GM19328 (cell line): ENCODE results near the gene MIEF1.

ENCODE experiments used
- ATAC-seq: cut with Tn5 transposase; IDR thresholded peaks from one replicate; pipeline ENCODE4 v1.9.1; 2021; ENCODE audit warnings: mild to moderate bottlenecking, moderate library complexity; ENCODE audit not compliant: unreplicated experiment

MIEF1 gene

DNA sequence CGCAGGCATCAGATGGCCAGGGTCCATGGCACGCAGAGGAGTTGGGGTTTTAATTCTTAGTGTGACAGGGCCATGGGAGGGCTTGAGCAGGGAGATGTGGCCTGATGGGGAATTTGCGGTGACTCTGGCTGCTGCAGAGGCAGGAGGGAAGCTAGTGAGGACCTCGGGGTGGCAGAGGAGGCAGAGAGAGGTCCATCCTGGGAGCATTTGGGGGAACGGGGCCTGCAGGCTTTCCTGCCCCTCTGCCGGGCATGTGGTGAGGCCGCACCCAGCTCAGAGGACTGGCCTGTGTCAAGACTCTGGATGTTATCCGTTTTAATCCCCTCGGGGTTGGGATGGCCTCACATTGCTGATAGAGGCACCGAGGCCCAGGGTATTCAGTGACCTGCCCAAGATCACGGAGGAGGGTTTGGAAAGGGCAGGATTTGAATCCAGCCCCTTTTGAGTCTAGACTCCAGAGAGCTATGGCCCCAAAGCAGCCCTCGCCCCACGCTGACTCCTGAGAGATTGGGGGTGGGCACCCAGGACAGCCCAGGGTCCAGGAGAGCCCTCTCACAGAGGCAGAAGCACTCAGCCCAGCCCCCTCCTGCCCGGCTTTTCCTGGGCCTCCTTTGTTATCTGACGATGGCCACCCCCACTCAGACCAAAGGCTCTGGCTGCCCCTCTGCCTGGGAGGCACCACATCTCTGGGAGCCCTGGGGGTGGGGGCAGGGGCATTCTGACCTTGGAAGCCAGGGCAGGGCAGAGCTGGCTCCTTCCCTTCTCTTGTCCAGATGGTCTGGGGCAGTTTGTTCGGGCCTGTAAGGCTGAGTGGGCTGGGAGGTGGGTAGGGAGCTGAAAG lies 31.4 kb upstream of the MIEF1 start:
- no peak for ATAC-seq

DNA sequence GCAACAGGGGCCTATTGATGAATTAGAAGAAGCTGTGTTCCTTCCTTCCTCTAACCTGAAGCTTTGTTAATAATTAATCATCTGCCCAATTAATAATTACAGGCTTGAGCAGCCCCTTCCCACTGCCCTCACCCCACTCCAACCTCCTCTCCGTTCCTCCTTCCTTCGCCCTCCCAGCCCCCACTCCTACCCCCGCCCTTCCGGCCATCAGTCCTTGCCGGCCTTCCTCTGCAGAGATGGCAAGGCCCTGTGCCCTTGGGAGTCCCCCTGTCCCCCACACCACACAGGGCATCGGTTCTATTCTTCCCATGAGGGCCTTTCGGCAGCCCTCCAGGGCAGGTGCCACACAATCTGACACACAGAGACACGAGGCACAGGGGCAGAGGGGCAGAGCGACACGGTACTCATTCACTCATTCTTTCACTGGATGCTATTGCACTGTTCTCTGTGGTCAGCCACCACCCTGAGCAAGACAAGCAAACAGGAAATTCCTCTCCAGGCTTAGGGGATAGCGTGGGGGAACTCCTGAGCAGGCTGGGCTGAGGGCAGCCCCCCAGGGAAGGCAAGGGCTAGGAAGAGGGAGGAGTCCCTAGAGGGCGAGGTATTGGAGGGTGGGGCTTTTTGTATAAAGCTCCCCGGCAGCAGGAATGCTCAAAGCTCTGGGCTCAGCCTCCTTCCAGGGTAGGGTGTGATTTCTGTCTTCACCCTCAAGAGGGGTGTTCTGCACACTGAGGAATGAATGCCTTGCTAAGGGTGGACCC lies 30.5 kb upstream of the MIEF1 start:
- no peak for ATAC-seq

DNA sequence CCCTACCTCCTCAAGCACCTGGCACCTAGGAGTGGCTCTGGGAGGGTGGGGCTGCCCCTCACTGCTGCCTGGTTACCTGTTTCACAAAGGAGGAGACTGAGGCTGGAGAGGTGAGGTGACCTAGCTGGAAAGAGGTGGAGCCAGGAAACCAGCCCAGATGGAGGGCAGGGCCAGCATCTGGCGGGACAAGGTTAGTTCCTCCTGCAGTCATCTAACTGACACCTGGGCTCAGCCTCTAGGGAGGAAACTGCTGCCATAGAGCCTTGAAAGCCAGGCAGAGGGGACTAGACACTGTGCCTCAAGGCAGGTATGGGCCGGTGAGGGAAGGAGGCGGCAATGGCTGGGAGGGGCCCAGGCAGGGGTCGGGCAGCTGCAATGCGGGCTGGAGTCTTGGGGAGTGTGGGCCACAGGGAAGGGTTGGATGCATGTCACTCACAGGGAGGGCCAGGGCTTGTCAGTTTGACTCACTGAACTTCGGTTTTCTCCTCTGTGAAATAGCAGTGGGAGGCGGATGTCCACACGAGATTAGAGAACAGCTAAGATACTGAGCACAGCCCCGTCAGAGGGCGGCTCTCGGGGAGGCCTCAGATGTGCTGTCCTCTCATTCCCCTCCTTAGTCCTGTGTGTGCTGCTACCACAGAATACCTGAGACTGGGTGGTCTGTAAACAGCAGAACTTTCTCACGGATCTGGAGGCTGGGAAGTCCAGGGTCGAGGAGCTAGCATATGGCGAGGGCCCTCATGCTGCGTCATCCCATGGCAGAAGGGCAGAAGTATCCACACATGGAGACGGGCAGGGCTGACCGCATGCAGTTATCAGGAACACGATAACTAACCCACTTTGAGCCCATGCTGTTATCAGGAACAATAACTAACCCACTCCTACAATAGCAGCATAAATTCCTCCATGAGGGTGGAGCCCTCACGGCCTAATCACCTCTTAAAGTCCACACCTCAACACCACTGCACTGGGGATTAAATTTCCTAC lies 29.2 kb upstream of the MIEF1 start:
- no peak for ATAC-seq

DNA sequence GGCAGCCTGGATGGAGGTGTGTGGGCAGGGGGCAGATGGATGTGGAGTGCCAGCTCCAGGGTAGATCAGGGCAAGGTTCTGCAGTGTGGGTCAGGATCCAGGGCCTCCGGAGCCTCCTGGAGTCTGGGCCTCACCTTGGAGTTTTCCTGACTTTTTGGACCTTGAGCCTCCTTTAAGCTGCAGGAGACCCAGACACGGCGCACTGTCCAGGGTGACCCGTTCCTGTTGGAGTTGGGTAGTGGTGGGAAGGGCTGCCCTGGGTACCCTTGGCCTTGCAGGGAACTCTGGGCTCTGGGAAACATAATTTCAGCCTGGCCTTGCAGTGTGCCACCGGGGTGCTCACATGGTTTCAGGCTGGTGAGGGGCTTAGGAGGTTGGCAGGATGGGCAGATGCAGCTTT lies 28.2 kb upstream of the MIEF1 start:
- ATAC-seq: no peak

DNA sequence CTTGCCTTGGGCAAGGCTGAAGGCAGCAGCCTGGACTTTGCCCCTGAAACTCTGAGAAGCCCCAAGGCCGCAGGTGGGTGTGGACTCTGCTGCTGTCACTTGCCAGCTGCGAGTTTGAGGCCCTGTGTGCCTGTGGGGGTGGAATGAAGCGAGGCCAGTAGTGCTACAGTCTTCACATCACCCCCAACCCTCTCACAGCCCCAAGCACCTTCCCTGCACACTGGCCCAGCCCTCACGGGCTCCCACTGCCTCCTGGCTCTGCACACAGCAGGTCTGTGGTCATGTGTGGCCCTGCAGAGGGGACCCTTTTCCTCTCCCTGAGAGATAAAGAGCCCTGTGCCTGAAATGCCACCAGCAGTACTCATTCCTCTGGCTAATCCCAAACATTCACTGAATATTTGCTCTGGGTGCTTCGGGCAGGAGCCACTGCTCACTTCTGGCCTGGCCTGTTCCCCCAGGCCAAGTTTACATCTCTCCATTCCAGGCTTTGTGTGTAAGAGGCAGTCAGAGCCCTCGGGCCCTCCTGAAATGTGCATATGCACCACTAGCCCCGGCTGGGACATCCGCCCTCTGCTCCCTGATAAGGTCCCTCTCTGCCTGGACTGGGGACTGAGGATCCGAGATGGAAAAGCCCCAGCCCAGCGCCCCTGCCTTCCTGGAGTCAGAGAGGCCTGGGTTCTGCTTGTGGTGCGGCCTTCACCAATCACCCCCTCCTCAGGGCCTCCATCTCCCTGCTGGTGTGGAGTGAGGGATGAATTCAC lies 27.6 kb upstream of the MIEF1 start:
- ATAC-seq: no peak

DNA sequence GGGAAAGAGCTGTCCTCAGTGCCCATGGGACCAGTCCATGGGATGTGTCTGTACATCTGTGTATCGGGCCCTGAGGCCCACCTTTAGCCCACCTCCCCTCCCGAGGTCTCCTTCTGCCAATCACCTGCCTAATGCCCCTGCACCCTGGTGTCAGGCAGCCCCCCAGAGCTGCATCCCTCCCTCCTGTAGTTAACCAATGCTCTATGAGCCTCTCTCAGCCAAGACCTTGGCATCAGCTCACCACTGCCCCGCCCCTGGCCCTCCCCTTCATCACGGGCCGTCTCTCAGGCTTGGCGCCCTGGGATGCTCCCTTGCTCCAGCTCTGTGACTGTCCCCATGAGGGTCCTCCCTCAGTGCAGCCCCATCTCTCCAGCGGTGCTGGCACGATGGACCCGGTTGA lies 26.8 kb upstream of the MIEF1 start:
- ATAC-seq: no peak

DNA sequence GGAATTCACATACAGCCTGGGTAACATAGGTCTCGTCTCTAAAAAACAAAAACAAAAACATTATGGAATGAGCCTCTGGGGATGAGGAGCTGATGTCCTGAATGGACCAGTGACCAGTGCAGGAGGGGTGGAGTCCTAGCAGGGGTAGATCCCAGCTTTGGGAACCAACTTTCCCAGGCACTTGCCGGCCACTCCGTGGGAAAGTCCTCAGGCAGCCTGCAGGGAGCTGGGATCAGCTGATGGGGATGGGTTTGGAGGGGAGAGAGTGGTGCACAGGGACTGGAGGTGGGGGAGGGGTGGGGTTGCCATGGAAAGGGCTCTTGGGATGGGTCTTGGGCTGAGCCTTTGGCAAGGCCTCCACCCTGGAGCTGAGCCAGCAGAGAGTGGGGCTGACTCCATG lies 26.2 kb upstream of the MIEF1 start:
- no peak for ATAC-seq

DNA sequence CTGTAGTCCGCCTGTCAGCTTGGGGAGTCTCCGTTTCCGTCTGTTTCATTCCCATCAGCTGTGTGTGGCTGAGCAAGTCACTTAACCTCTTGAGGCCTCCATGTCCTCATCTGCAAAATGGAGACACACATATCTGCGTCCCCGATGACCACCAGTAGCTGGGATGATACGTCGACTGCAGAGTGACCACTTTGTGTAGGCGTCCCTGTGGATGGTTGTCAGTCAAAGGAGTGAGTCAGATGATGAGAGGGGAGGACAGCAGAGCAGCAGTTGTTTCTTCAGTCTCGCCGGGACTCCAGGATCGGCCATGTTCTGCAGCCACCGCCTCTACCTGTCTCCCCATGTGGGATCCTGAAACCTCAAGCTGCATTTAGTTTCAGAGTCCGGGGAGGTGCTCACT lies 25.4 kb upstream of the MIEF1 start:
- no peak for ATAC-seq

DNA sequence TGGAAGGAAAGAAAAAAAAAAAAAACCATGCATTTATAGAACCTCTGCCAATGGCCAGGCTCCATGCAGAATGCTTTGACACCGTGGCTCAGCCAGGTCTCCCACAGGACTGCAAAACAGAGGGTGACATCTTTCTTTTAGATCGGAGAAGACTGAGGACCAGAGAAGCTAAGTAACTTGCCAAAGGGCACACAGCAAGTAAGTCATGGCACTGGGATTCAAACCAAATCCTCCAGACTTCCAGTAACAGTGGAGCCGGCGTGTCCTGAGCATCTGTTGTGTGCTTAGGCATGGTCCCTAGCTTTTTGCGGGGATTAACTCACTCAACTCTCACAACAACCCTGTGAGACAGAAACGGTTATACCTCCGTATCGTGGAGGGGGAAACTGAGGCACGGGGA lies 24.5 kb upstream of the MIEF1 start:
- no peak for ATAC-seq

DNA sequence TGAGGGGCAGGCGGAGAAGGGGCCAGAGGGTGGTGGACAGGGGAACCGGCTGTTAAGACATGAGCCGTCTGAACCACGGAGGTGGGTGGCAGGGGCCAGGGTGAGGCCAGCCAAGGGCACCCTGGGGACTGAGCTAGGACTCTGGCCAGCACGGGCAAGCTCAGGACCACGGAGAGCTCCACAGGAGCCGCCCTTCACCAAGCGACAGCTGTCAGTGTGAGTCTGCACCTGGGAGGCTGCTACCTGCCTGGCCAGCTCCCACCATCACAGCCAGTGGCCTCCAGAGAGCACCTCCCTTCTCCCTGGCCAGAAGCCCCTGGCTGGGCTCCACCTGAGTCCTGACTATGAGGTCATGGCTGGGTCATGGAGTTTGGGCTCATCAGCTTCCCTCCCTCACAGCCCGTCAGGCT lies 23.6 kb upstream of the MIEF1 start:
- ATAC-seq: no peak

DNA sequence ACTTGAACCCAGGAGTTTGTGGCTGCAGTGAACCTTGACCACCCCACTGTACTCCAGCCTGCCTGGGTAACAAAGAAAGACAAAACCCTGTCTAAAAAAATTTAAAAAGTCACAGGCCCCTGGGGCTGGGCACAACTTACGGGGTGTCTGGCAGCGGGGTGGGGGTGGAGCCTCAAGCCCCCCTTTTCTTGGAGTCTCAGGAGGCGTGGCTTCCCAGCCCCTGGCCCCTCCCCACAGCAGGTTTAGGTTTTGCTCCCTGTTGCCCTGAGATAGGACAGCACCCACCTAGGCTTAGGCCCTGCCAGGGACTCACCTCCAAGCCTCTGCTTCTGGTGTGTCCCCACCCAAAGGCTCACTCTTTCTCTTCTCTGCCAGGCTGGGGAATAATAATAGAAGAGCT lies 22.8 kb upstream of the MIEF1 start:
- no peak for ATAC-seq

DNA sequence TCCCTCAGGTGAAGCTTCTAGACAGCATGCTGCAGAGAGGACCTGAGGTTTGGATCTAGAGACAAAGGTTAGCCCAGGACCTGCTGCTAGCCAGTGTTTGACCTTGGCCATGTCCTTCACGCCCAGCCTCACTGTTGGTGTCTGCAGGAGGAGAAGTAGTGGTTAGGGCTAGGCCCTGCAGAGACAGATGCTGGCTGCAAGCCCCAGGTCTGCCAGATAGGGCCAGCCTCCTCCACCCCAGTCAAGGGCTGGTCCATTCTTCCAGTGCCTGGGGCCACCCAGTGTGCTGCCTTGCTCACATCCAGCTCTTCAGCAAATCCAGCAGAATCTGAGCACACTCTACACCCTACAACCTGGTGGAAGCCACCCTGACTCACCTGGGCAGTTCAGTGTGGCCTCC lies 21.5 kb upstream of the MIEF1 start:
- no peak for ATAC-seq

DNA sequence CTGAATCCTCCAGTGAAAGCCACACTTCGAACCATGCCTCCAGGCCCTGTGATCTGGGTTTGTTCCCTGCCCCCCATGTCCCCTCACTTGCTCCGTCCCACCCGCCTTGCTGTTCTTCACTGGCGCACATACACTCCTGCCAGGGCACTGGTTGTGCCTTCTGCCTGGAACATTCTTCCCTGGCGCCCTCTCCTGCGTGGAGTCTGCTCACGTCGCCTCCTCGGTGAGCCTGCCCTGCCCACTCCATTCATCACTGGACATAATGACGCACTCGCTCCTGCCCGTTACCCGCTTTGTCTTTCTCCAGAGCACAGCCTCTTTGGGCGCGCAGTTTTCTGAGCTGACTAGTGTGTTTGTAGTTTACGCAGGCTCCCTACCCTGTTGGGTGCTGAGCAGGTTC lies 21.0 kb upstream of the MIEF1 start:
- ATAC-seq: no peak

DNA sequence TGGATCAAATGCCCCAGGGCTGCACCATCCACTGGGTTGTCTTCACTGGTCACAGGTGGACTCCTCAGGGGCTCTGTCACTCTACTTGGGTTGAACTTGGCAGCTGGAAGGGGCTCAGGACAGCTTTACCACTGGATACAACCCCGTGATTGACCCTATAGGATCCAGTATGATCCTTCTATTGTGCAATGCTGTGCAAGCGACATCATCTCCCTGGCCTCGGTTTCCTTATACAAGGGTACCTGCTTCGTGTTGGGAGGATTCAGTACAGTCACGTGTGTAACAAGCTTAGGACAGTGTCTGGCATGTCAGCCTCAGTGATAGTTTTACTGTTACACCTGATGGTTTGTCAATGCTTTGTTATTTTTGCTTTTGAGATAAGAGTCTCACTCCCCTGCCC lies 20.5 kb upstream of the MIEF1 start:
- no peak for ATAC-seq

DNA sequence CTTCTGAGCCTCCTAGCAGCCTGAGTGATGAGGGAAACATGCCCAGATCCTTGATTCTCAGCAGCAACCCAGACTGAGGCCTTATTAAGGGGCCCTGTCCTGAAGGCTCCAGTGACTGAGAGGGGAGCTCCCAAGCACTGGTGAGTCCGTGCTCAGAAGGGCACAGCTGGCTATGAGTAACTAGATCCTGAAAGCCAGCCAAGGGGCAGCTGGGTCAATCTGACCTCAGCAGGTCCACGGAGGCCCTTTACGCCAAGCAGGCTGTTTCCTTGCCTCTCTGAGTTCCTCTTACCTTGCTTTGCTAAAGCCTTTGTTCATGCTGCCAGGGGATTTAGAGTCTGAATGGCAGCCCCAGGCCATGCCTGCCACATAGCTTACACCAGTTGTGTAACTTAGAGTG lies 19.3 kb upstream of the MIEF1 start:
- ATAC-seq: no peak

DNA sequence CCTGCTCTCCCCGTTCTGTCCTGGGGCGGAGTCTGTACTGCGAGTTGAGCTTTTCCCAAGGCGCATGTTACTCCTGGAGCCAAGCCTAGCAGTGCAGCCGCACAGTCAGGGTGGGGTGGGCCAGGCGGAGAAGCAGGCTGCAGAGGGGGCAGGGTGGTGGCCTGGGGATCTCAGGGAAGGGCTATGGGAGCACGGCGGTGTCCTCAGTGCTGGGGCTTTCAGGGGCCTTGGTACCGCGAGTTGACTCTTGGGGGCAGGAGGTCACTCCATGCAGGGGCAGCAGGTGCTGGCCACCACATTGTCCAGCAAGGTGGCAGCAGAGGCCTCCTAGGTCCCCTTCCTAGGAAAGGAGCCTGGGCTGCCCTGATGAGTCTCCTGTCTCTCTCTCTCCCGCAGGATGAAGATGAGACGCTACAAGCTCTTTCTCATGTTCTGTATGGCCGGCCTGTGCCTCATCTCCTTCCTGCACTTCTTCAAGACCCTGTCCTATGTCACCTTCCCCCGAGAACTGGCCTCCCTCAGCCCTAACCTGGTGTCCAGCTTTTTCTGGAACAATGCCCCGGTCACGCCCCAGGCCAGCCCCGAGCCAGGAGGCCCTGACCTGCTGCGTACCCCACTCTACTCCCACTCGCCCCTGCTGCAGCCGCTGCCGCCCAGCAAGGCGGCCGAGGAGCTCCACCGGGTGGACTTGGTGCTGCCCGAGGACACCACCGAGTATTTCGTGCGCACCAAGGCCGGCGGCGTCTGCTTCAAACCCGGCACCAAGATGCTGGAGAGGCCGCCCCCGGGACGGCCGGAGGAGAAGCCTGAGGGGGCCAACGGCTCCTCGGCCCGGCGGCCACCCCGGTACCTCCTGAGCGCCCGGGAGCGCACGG lies 14.9 kb upstream of the MIEF1 start:
- ATAC-seq: no peak

DNA sequence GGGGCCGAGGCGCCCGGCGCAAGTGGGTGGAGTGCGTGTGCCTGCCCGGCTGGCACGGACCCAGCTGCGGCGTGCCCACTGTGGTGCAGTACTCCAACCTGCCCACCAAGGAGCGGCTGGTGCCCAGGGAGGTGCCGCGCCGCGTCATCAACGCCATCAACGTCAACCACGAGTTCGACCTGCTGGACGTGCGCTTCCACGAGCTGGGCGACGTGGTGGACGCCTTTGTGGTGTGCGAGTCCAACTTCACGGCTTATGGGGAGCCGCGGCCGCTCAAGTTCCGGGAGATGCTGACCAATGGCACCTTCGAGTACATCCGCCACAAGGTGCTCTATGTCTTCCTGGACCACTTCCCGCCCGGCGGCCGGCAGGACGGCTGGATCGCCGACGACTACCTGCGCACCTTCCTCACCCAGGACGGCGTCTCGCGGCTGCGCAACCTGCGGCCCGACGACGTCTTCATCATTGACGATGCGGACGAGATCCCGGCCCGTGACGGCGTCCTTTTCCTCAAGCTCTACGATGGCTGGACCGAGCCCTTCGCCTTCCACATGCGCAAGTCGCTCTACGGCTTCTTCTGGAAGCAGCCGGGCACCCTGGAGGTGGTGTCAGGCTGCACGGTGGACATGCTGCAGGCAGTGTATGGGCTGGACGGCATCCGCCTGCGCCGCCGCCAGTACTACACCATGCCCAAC lies 14.1 kb upstream of the MIEF1 start:
- ATAC-seq: no peak

DNA sequence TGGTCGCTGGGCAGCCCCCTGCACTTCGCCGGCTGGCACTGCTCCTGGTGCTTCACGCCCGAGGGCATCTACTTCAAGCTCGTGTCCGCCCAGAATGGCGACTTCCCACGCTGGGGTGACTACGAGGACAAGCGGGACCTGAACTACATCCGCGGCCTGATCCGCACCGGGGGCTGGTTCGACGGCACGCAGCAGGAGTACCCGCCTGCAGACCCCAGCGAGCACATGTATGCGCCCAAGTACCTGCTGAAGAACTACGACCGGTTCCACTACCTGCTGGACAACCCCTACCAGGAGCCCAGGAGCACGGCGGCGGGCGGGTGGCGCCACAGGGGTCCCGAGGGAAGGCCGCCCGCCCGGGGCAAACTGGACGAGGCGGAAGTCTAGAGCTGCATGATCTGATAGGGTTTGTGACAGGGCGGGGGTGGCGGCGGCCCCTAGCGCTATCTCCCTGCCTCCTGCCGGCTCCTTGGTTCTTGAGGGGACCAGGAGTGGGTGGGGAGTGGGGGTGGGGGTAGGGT lies 13.5 kb upstream of the MIEF1 start:
- no peak for ATAC-seq
